C4-2B (cell line): ENCODE results near the gene FMO1.

Experiments used
- H3K27ac ChIP-seq: fragments of 450-650 bp; 2 replicates; pipeline ENCODE4 v1.5.1; 2017
- CTCF ChIP-seq: fragments of 450-650 bp; conservative IDR thresholded peaks from 2 replicates; pipeline ENCODE4 v1.5.1; 2017; ENCODE audit warnings: mild to moderate bottlenecking
- ZFX ChIP-seq: fragments of 450-650 bp; IDR thresholded peaks from 2 replicates; pipeline ENCODE4 v1.6.1; 2017

Gene FMO1

GRCh38 chr1:171265686-171266085 lies 17.4 kb downstream of the FMO1 start:
- no peak overlapping the region for H3K27ac ChIP-seq
- TF ChIP-seq ZFX (no peak), CTCF (no peak)

- no peak for TF ChIP-seq ZFX
- no peak for TF ChIP-seq CTCF
- no peak overlapping the region for H3K27ac ChIP-seq
These were observed 18.6 kb downstream of the FMO1 start for GRCh38 chr1:171266930-171267329.

GRCh38 chr1:171267391-171267790 lies 19.1 kb downstream of the FMO1 start:
- TF ChIP-seq ZFX (no peak), CTCF (no peak)

GRCh38 chr1:171270806-171271205 lies 22.5 kb downstream of the FMO1 start:
- TF ChIP-seq ZFX = no peak
- H3K27ac ChIP-seq = no peak overlapping the region

More at GRCh38 chr1:171267391-171267790, 19.1 kb downstream of the FMO1 start:
- no peak overlapping the region for H3K27ac ChIP-seq

- no peak for TF ChIP-seq ZFX
- TF ChIP-seq CTCF = no peak
- H3K27ac ChIP-seq = no peak overlapping the region
These were observed 29.2 kb downstream of the FMO1 start for GRCh38 chr1:171277534-171277933.

GRCh38 chr1:171279234-171279633 lies 30.9 kb downstream of the FMO1 start:
- no peak overlapping the region for H3K27ac ChIP-seq
- TF ChIP-seq CTCF = no peak
- TF ChIP-seq ZFX = no peak

GRCh38 chr1:171279678-171280077 lies 31.4 kb downstream of the FMO1 start:
- H3K27ac ChIP-seq = no peak overlapping the region
- no peak for TF ChIP-seq ZFX
- TF ChIP-seq CTCF = no peak

- TF ChIP-seq CTCF (no peak), ZFX (no peak)
- no peak overlapping the region for H3K27ac ChIP-seq
These were observed 32.3 kb downstream of the FMO1 start for GRCh38 chr1:171280599-171280998.
